SHP77 treated with DMSO at 0.1 percent for 48 hours (cell line): Measurements from ENCODE around the gene NRG3.

Experiments
- DNase-seq: peaks from one replicate; lab custom pipeline; 2025; lab: John Stamatoyannopoulos, UW

NRG3 gene

GRCh38 chr10:82391971-82392370, 517.0 kb downstream of the NRG3 start:
- no peak for DNase-seq

GRCh38 chr10:82392533-82392932, 517.5 kb downstream of the NRG3 start:
- no peak for DNase-seq

- DNase-seq, result no peak
Observed at GRCh38 chr10:82394122-82394521, 519.1 kb downstream of the NRG3 start.

- DNase-seq, result no peak
Observed at GRCh38 chr10:82394987-82395386, 520.0 kb downstream of the NRG3 start.

GRCh38 chr10:82396886-82397285, 521.9 kb downstream of the NRG3 start:
- no peak for DNase-seq

- DNase-seq, result no peak
Observed at GRCh38 chr10:82397854-82398253, 522.9 kb downstream of the NRG3 start.

- no peak for DNase-seq
Observed at GRCh38 chr10:82399850-82400249, 524.9 kb downstream of the NRG3 start.

- no peak for DNase-seq
Observed at GRCh38 chr10:82400841-82401240, 525.8 kb downstream of the NRG3 start.

GRCh38 chr10:82402906-82403401, 528.0 kb downstream of the NRG3 start:
- DNase-seq, result no peak

- no peak for DNase-seq
Observed at GRCh38 chr10:82409671-82410070, 534.7 kb downstream of the NRG3 start.

GRCh38 chr10:82411416-82411815, 536.4 kb downstream of the NRG3 start:
- DNase-seq, result no peak

- DNase-seq, result no peak
Observed at GRCh38 chr10:82420001-82420400, 545.0 kb downstream of the NRG3 start.

GRCh38 chr10:82429302-82429701, 554.3 kb downstream of the NRG3 start:
- no peak for DNase-seq

- no peak for DNase-seq
Observed at GRCh38 chr10:82438277-82438676, 563.3 kb downstream of the NRG3 start.

- no peak for DNase-seq
Observed at GRCh38 chr10:82440775-82441174, 565.8 kb downstream of the NRG3 start.

GRCh38 chr10:82452046-82452445, 577.1 kb downstream of the NRG3 start:
- DNase-seq, result no peak

- no peak for DNase-seq
Observed at GRCh38 chr10:82452676-82453075, 577.7 kb downstream of the NRG3 start.

GRCh38 chr10:82453678-82454293, 578.8 kb downstream of the NRG3 start:
- DNase-seq, result no peak

- DNase-seq, result no peak
Observed at GRCh38 chr10:82462910-82463551, 588.0 kb downstream of the NRG3 start.

GRCh38 chr10:82463614-82464013, 588.6 kb downstream of the NRG3 start:
- DNase-seq, result no peak

GRCh38 chr10:82464191-82464818, 589.3 kb downstream of the NRG3 start:
- no peak for DNase-seq

GRCh38 chr10:82464966-82465365, 590.0 kb downstream of the NRG3 start:
- no peak for DNase-seq

- DNase-seq, result no peak
Observed at GRCh38 chr10:82468453-82468852, 593.5 kb downstream of the NRG3 start.
